ENCODE measurements around the gene XXYLT1.

DNA sequence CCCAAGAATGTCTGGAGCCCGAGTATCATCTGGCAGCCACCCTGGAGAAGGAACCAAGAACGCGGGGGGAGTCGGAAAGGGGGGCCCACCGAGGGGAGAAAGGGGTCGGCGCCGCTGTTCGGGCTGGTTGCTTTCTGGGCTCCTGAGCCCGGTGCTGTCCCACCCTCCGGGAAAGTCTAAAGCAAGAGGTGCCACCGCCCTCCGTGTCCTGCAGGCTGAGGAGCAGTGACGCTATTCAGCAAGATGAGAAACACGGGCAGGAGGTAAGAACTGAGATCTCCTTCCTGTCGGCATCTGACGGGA lies 234.8 kb downstream of the XXYLT1 start:
- TF ChIP-seq RFX5 (IDR thresholded peaks at IDR 0.05) (no peak), SMC3 (IDR thresholded peaks at IDR 0.05) (no peak), EP300 (IDR thresholded peaks at IDR 0.05) (no peak), POLR2A (IDR thresholded peaks at IDR 0.05; ENCODE audit: low read length) (no peak), HMGXB4 (CRISPR knock-in tag; IDR thresholded peaks at IDR 0.05; ENCODE audit: borderline replicate concordance) (no peak), ZNF302 (CRISPR knock-in tag; IDR thresholded peaks at IDR 0.05) (no peak), CHD2 (IDR thresholded peaks at IDR 0.05; ENCODE audit: low read length, partially characterized antibody) (no peak), JUN (IDR thresholded peaks at IDR 0.05) (no peak), PHF8 (IDR thresholded peaks at IDR 0.05; ENCODE audit: borderline replicate concordance, low read depth) (no peak), FOSL2 (IDR thresholded peaks at IDR 0.05) (no peak), FOSL2 (CRISPR knock-in tag; IDR thresholded peaks at IDR 0.05) (no peak), BHLHE40 (IDR thresholded peaks at IDR 0.05; ENCODE audit: low read depth, low read length) (no peak), EHMT2 (IDR thresholded peaks at IDR 0.05; ENCODE audit: low read depth) (no peak), TP53 (CRISPR knock-in tag; IDR thresholded peaks at IDR 0.05) (no peak)
- TF ChIP-seq, protein P1, sequence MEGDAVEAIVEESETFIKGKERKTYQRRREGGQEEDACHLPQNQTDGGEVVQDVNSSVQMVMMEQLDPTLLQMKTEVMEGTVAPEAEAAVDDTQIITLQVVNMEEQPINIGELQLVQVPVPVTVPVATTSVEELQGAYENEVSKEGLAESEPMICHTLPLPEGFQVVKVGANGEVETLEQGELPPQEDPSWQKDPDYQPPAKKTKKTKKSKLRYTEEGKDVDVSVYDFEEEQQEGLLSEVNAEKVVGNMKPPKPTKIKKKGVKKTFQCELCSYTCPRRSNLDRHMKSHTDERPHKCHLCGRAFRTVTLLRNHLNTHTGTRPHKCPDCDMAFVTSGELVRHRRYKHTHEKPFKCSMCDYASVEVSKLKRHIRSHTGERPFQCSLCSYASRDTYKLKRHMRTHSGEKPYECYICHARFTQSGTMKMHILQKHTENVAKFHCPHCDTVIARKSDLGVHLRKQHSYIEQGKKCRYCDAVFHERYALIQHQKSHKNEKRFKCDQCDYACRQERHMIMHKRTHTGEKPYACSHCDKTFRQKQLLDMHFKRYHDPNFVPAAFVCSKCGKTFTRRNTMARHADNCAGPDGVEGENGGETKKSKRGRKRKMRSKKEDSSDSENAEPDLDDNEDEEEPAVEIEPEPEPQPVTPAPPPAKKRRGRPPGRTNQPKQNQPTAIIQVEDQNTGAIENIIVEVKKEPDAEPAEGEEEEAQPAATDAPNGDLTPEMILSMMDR (IDR thresholded peaks at IDR 0.05) = no peak

All from A549 (cell line).